ENCODE data around the gene TPP1.

The TPP1 gene

DNA sequence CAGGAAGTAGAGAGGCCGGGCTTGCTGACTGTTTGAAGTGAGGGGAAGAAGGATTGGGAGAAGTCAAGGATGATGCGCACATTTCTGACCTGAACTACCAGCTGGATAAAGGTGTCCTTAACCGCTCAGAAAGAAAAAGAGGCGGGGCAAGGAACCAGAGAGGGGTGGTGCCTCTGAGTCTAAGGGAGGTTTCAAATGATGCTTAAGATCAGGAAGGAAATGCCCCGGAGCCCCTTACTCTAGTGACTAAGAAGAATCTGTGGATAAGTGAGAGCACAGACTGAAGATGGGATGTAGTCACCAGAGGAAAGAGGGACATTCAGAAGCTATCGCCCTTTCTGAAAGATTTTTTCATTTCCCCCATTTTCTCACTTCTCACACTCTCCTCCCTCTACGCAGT, 23.7 kb upstream of the TPP1 start:
- H3K27me3 ChIP-seq, result no peaks in the 10 kb centered on the region
- H3K36me3 ChIP-seq, result no peaks in the 10 kb centered on the region
- H3K9me3 ChIP-seq, result no peaks in the 10 kb centered on the region
- no peak for TF ChIP-seq CTCF (IDR thresholded peaks at IDR 0.05; ENCODE audit: low read depth, low read length)
- no peak for DNase-seq
- no peak overlapping the region for H3K4me3 ChIP-seq (ENCODE audit: low read depth, low read length)
- no peaks in the 10 kb centered on the region; the same call in 1 of the 2 replicates for H3K4me1 ChIP-seq

DNA sequence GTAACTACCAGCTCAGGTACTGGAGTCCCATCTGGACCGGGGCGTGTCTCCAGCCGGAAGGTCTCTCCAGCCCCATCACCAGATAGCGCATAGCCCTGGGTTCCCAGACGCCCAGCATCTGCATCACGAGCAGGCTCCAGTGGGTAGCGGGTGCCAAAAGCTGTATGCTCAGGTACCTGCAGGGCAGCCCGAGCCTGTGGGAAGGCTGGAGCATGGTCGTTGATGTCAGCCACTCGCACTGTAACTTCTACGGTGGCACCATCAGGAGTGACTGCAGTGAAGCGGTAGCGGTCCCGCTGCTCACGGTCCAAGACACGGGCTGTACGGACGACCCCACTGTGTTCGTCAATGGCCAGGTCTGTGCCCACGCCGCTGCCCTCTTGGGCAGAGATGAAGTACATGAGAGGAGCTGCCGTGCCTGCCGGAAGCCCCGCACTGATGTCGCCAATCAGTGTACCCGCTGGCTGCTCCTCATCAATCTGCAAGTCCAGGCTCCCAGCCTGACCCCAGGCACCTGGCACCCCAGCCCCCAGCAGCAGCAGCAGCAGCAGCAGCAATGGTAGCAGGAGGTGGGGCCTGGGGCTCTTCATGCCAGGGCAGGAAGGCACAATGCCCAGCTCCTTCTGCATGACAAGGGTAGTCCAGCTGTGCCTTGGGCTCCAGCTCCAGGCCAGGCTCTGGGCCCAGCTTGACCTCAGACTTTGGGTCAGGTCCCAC, 21.9 kb upstream of the TPP1 start:
- DNase-seq, result no peak
- H3K27me3 ChIP-seq, result no peaks in the 10 kb centered on the region
- no peak overlapping the region for H3K4me3 ChIP-seq (ENCODE audit: low read depth, low read length)
- H3K36me3 ChIP-seq, result no peaks in the 10 kb centered on the region
- no peak for TF ChIP-seq CTCF (IDR thresholded peaks at IDR 0.05; ENCODE audit: low read depth, low read length)
- H3K9me3 ChIP-seq, result no peaks in the 10 kb centered on the region
- H3K4me1 ChIP-seq, result no peaks in the 10 kb centered on the region

GRCh38 chr11:6640036-6640984, 21.1 kb upstream of the TPP1 start:
- Histone ChIP-seq H3K4me3 (ENCODE audit: low read depth, low read length) (no peak overlapping the region), H3K36me3 (no peaks in the 10 kb centered on the region), H3K9me3 (no peaks in the 10 kb centered on the region), H3K27me3 (no peaks in the 10 kb centered on the region), H3K4me1 (no peaks in the 10 kb centered on the region)
- no peak for DNase-seq
- no peak for TF ChIP-seq CTCF (IDR thresholded peaks at IDR 0.05; ENCODE audit: low read depth, low read length)

DNA sequence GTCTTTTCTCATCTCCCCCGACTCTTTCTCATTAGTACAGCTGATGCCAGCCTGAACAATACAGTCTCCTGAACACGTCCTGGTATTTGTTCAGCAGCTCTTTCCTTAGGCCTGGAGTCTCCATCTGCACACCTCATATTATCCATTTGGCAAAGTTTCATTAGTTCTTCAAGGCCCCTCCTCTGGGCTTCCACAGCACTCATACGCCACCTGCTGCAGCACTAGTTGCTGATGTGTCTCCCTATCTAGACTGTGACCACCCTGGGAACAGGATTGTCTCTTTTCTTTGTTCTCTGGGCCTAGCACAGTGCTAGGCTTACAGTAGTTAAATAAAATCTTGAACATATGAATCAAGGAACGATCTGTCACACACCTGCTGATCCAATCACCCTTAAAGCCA, 19.2 kb upstream of the TPP1 start:
- no peaks in the 10 kb centered on the region for H3K27me3 ChIP-seq
- TF ChIP-seq CTCF (IDR thresholded peaks at IDR 0.05; ENCODE audit: low read depth, low read length), result no peak
- no peaks in the 10 kb centered on the region for H3K4me1 ChIP-seq
- no peaks in the 10 kb centered on the region for H3K9me3 ChIP-seq
- no peak for DNase-seq
- H3K4me3 ChIP-seq (ENCODE audit: low read depth, low read length), result no peak overlapping the region
- no peaks in the 10 kb centered on the region for H3K36me3 ChIP-seq

DNA sequence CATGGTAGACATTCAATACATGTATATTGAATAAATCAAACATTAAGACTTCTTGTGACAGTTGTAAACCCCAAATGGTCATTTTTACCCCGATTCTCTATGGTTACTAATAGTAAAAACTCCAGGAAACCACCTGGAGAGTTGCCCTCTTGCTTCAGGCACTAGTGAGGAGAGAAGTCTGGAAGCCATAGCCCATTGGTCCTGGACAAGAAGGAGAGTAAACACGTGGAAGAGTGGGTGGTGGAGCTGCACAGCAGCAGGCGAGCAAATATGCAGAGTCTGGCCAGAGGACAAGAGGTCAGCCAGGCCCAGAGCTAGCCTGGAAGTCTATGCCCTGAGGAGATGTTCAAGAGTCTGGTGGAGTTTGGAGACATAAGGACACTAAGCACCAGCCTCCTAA, 18.6 kb upstream of the TPP1 start:
- no peaks in the 10 kb centered on the region for H3K4me1 ChIP-seq
- no peak overlapping the region for H3K4me3 ChIP-seq (ENCODE audit: low read depth, low read length)
- no peaks in the 10 kb centered on the region for H3K9me3 ChIP-seq
- no peaks in the 10 kb centered on the region for H3K36me3 ChIP-seq
- no peak for DNase-seq
- H3K27me3 ChIP-seq, result no peaks in the 10 kb centered on the region
- TF ChIP-seq CTCF (IDR thresholded peaks at IDR 0.05; ENCODE audit: low read depth, low read length), result no peak

DNA sequence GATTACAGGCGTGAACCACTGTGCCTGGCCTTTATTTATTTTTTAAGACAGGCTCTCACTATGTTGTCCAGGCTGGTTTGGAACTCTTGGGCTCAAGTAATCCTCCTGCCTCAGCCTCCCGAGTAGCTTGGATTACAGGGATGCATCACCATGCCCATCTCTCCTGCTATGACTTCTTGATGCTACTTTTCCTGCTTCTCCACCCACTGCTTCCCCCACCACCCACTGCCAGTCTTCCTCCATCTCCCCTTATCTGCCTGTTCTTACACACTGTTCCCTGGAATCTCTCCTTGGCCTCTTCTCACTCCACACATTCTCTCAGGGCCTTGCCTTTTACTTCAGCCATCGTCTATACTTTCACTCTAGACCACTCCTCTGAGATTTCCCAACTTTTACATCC, 17.3 kb upstream of the TPP1 start:
- Histone ChIP-seq H3K4me1 (no peaks in the 10 kb centered on the region), H3K9me3 (no peaks in the 10 kb centered on the region), H3K27me3 (no peaks in the 10 kb centered on the region), H3K4me3 (ENCODE audit: low read depth, low read length) (no peak overlapping the region), H3K36me3 (no peaks in the 10 kb centered on the region)
- TF ChIP-seq CTCF (IDR thresholded peaks at IDR 0.05; ENCODE audit: low read depth, low read length), result no peak
- DNase-seq, result no peak

Measured in BE2C (cell line).